ENCODE data around the gene SERPINB12. TPM values are rescaled to one million over a fixed set of nuclear protein-coding genes. Genes with fewer than 3 reads are reported as not detected.

Gene SERPINB12
- total and polyA plus RNA-seq, 5 experiments from 2014 or later: not detected

- H3K4me3 Mint-ChIP-seq: no peak overlapping the region
- no peaks in the 10 kb centered on the region for H3K36me3 Mint-ChIP-seq
- H3K27ac Mint-ChIP-seq: peak overlapping the region in 1 of 10 donors; percentile 40
- DNase-seq: no peak
- H3K9me3 Mint-ChIP-seq: no peaks in the 10 kb centered on the region
- no peak for ATAC-seq
- peaks cover 6 to 23% (median 14%) of the 10 kb centered on the region in 5 donors for H3K27me3 Mint-ChIP-seq
- POLR2A ChIA-PET: no interaction called here
- no peaks in the 10 kb centered on the region for H3K4me1 Mint-ChIP-seq
Observed at GRCh38 chr18:63562284-63562683, 20.1 kb downstream of the SERPINB12 start.

GRCh38 chr18:63564021-63564420 is 21.9 kb downstream of the SERPINB12 start:
- Mint-ChIP-seq H3K36me3 (no peaks in the 10 kb centered on the region), H3K4me1 (no peaks in the 10 kb centered on the region), H3K9me3 (peaks cover 0 to 2% (median 0%) of the 10 kb centered on the region in 9 donors), H3K4me3 (no peak overlapping the region), H3K27me3 (peaks cover 8 to 36% (median 17%) of the 10 kb centered on the region in 5 donors), H3K27ac (no peak overlapping the region)
- no peak for DNase-seq
- ATAC-seq: no peak
- POLR2A ChIA-PET: no interaction called here

DNA sequence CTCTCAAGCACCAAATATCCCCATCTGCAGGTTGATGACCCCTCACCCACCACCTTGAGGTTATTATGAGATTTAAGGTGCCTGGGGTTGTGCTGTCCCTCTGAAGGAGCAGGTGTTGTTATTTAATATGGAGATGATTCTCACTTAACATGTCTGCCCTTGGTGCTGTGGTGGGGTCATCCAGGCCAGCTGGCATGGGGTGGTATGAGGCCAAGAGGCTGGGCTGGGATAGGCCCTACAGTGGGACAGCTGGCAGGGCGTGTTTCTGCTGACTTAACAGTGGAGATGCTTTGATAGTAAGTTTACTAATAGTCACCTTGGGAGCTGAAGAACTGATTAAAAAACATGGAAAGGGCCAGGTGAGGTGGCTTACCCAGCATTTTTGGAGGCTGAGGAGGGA is 22.4 kb downstream of the SERPINB12 start:
- Mint-ChIP-seq H3K4me1 (no peaks in the 10 kb centered on the region), H3K4me3 (no peak overlapping the region), H3K36me3 (no peaks in the 10 kb centered on the region), H3K27ac (no peak overlapping the region), H3K27me3 (peaks cover 4 to 32% (median 13%) of the 10 kb centered on the region in 5 donors), H3K9me3 (peaks cover 0 to 2% (median 0%) of the 10 kb centered on the region in 9 donors)
- POLR2A ChIA-PET: no interaction called here
- ATAC-seq: no peak
- no peak for DNase-seq

GRCh38 chr18:63567276-63567675 is 25.1 kb downstream of the SERPINB12 start:
- Mint-ChIP-seq H3K36me3 (no peaks in the 10 kb centered on the region), H3K4me1 (no peaks in the 10 kb centered on the region), H3K27me3 (peaks cover 4 to 47% (median 17%) of the 10 kb centered on the region in 5 donors), H3K9me3 (peaks cover 0 to 2% (median 0%) of the 10 kb centered on the region in 9 donors), H3K4me3 (no peak overlapping the region), H3K27ac (no peak overlapping the region)
- POLR2A ChIA-PET: no interaction called here
- no peak for DNase-seq
- no peak for ATAC-seq

- ATAC-seq: no peak
- no peak overlapping the region for H3K27ac Mint-ChIP-seq
- POLR2A ChIA-PET: no interaction called here
Observed at GRCh38 chr18:63567825-63568224, 25.7 kb downstream of the SERPINB12 start.

GRCh38 chr18:63570721-63571120 is 28.6 kb downstream of the SERPINB12 start:
- peaks cover 4 to 57% (median 19%) of the 10 kb centered on the region in 5 donors for H3K27me3 Mint-ChIP-seq
- peaks cover 0 to 2% (median 0%) of the 10 kb centered on the region in 9 donors for H3K9me3 Mint-ChIP-seq
- POLR2A ChIA-PET: no interaction called here
- DNase-seq (no peak), ATAC-seq (no peak)
- no peak overlapping the region for H3K4me3 Mint-ChIP-seq
- no peaks in the 10 kb centered on the region for H3K36me3 Mint-ChIP-seq
- H3K4me1 Mint-ChIP-seq: no peaks in the 10 kb centered on the region
- no peak overlapping the region for H3K27ac Mint-ChIP-seq

More at GRCh38 chr18:63567825-63568224, 25.7 kb downstream of the SERPINB12 start:
- Mint-ChIP-seq H3K36me3 (no peaks in the 10 kb centered on the region), H3K4me3 (no peak overlapping the region), H3K9me3 (peaks cover 0 to 2% (median 0%) of the 10 kb centered on the region in 9 donors), H3K27me3 (peaks cover 4 to 52% (median 17%) of the 10 kb centered on the region in 5 donors), H3K4me1 (no peaks in the 10 kb centered on the region)
- DNase-seq: no peak

DNA sequence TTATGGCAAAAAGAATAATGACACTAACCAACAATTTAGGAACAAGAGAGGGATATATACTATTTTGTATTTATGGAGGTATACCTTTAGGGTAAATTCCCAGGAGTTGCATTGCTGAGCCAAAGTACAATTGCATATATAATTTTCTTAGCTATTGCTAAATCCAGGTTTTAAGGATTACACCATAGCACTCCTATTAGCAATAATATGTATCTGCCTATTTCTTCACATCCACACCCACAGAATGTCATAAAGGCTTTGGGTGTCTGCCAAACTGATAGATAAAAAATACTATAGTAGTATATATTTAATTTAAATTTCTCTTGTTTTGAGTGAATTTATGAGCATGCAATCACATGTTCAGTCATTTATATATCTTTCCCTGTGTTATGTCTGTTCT is 33.5 kb downstream of the SERPINB12 start:
- Mint-ChIP-seq H3K36me3 (no peaks in the 10 kb centered on the region), H3K27ac (no peak overlapping the region), H3K27me3 (peaks cover 1 to 41% (median 13%) of the 10 kb centered on the region in 5 donors), H3K4me3 (no peak overlapping the region), H3K9me3 (no peaks in the 10 kb centered on the region), H3K4me1 (no peaks in the 10 kb centered on the region)
- ATAC-seq: no peak
- DNase-seq: no peak
- POLR2A ChIA-PET: interaction anchor here (0.6 kb wide), 1 partner anchor 9 kb away, joined by 3 read pairs; no protein-coding TSS in a partner anchor

DNA sequence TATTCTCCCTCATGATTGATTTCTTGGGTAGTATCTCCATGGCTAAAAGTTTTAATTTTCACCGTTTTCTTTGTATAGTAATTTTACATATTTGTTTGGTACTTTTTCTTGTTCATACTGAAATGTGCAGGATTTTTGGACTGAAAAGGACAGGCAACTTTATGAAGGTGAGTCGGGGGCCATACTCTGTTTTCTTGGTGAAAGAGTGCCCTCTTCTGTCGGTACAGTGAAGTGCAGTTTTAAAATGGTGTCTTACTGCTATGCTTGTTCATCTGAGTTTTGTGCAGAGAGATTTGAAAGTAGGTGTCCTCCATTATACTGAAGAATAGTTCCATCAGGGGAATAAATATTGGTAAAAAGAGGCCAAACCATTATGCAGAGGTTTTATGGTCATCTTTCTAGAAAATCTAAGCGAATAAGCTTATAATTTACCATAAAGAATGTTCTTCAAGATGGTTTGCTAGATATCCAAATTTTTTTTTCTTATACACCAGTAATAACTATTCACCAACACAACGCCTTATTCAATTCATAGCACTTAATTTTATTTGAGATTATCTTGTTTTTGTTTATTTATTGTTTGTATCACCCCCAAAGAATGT is 36.3 kb downstream of the SERPINB12 start:
- no peaks in the 10 kb centered on the region for H3K4me1 Mint-ChIP-seq
- POLR2A ChIA-PET: no interaction called here
- DNase-seq (no peak), ATAC-seq (no peak)
- no peak overlapping the region for H3K4me3 Mint-ChIP-seq
- H3K27me3 Mint-ChIP-seq: peaks cover 3 to 34% (median 15%) of the 10 kb centered on the region in 5 donors
- no peaks in the 10 kb centered on the region for H3K36me3 Mint-ChIP-seq
- no peaks in the 10 kb centered on the region for H3K9me3 Mint-ChIP-seq
- H3K27ac Mint-ChIP-seq: no peak overlapping the region

GRCh38 chr18:63579616-63580015 is 37.4 kb downstream of the SERPINB12 start:
- Mint-ChIP-seq H3K36me3 (no peaks in the 10 kb centered on the region), H3K4me1 (no peaks in the 10 kb centered on the region), H3K27ac (no peak overlapping the region), H3K27me3 (peaks cover 5 to 39% (median 16%) of the 10 kb centered on the region in 5 donors), H3K4me3 (no peak overlapping the region), H3K9me3 (no peaks in the 10 kb centered on the region)
- no peak for ATAC-seq
- POLR2A ChIA-PET: no interaction called here
- DNase-seq: no peak

- no peaks in the 10 kb centered on the region for H3K4me1 Mint-ChIP-seq
- H3K27ac Mint-ChIP-seq: no peak overlapping the region
- H3K4me3 Mint-ChIP-seq: no peak overlapping the region
- POLR2A ChIA-PET: no interaction called here
- H3K36me3 Mint-ChIP-seq: no peaks in the 10 kb centered on the region
- no peak for DNase-seq
- peaks cover 6 to 37% (median 14%) of the 10 kb centered on the region in 5 donors for H3K27me3 Mint-ChIP-seq
- peaks cover 0 to 2% (median 0%) of the 10 kb centered on the region in 9 donors for H3K9me3 Mint-ChIP-seq
- no peak for ATAC-seq
Observed at GRCh38 chr18:63585988-63586387, 43.8 kb downstream of the SERPINB12 start.

GRCh38 chr18:63586431-63586830 is 44.3 kb downstream of the SERPINB12 start:
- Mint-ChIP-seq H3K27ac (no peak overlapping the region), H3K4me1 (no peaks in the 10 kb centered on the region), H3K36me3 (no peaks in the 10 kb centered on the region), H3K9me3 (peaks cover 0 to 2% (median 0%) of the 10 kb centered on the region in 9 donors), H3K27me3 (peaks cover 6 to 33% (median 13%) of the 10 kb centered on the region in 5 donors), H3K4me3 (no peak overlapping the region)
- ATAC-seq: no peak
- POLR2A ChIA-PET: no interaction called here
- no peak for DNase-seq

GRCh38 chr18:63586966-63587365 is 44.8 kb downstream of the SERPINB12 start, which contains the start of gene SERPINB13:
TSS of gene SERPINB13 (plus strand) at chr18:63587343. CDS start at chr18:63588668, 1,325 bp downstream.
- no peak for ATAC-seq
- no peak for DNase-seq
- H3K27me3 Mint-ChIP-seq: peaks cover 6 to 31% (median 13%) of the 10 kb centered on the region in 5 donors
- H3K4me1 Mint-ChIP-seq: no peaks in the 10 kb centered on the region
- H3K27ac Mint-ChIP-seq: no peak within 1 kb of the TSS
- POLR2A ChIA-PET: no interaction called here
- H3K36me3 Mint-ChIP-seq: no peaks in the 10 kb centered on the region
- H3K9me3 Mint-ChIP-seq: peaks cover 0 to 2% (median 0%) of the 10 kb centered on the region in 9 donors
- H3K4me3 Mint-ChIP-seq: no peak within 1 kb of the TSS

GRCh38 chr18:63588909-63589308 is 46.7 kb downstream of the SERPINB12 start:
- ATAC-seq (no peak), DNase-seq (no peak)
- Mint-ChIP-seq H3K36me3 (no peaks in the 10 kb centered on the region), H3K27me3 (peaks cover 4 to 23% (median 8%) of the 10 kb centered on the region in 5 donors), H3K9me3 (peaks cover 0 to 2% (median 0%) of the 10 kb centered on the region in 9 donors), H3K4me3 (no peak overlapping the region), H3K4me1 (no peaks in the 10 kb centered on the region), H3K27ac (no peak overlapping the region)
- POLR2A ChIA-PET: no interaction called here

DNA sequence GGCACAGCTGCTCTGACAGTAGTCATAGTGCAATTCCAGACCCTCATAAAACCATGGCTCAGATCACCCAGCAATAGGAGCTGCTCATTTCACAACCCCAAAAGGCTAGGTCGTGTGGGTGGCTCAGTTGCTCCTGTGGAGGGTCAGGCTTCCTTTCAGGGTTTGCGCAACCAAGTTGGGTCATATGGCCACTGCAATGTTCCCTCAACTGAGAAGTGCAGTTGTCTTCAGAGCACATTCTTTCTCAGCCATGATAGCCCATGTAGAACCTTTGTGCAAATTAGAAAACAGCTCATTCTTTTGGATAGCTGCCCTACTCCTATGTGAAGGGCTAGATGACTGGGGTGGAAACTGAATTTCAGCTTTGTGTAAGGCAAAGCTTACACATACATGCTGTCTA is 48.2 kb downstream of the SERPINB12 start:
- Mint-ChIP-seq H3K36me3 (no peaks in the 10 kb centered on the region), H3K27me3 (peaks cover 4 to 13% (median 7%) of the 10 kb centered on the region in 5 donors), H3K4me1 (no peaks in the 10 kb centered on the region), H3K9me3 (peaks cover 0 to 2% (median 0%) of the 10 kb centered on the region in 9 donors), H3K27ac (no peak overlapping the region), H3K4me3 (no peak overlapping the region)
- ATAC-seq (no peak), DNase-seq (no peak)
- POLR2A ChIA-PET: no interaction called here
